ENCODE measurements around the gene GCC1.

Gene GCC1

DNA sequence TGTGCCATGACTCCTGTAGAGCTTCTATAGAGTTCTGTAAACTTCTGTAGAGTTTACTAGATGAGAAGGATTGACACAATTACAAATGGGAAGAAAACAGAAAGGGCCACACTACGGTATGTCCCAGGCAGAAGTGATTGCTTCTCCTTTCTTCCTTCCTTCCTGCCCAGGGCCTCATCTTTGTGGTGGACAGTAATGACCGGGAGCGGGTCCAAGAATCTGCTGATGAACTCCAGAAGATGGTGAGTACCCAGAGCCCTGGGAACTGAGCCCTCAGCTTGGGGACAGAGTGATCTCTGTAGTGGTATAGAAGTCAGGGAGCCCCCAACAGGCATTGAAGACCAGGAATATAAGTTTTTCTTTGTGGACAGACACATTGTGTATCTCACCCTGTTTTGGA is 4.5 kb upstream of the GCC1 start:
- no peak overlapping the region for H3K4me3 ChIP-seq (ENCODE audit: low read length)
- H3K4me2 ChIP-seq (ENCODE audit: low read length), result no peak overlapping the region

DNA sequence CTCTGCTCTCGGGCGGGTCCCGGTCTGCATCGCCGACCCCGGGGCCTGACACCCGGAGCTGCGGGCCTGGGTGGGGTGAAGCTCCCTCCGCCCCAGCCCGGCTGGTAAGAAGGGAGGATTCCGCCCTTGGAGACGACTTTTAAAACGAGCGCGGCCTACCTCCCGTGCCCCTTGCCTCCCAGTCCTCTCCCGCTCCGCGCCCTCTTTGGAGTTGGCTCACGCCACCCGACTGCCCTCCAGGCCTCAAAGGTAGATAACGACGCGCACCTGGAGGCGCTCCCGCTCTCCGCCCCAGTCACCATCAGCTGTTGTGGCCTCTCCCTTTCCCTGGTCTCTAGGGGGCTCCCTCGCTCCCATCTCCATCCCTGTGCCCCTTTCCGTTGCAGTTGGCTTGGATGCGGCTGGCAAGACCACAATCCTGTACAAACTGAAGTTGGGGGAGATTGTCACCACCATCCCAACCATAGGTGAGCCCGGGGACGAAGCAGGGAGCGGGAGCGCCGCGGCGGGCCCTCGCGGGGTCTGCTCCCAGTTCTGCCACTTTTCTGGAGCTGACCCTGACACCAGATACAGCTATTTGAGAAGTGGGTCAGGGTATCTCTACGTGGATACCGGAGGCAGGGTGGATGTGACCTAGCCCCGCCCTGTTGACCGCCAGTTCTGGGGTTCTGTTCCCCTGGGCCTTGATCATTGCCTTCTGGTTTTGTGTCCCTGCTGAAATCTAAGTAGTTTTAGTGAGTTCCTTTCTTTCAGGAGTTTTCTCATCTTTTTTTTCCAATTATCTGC is 3.5 kb upstream of the GCC1 start:
- Histone ChIP-seq H3K79me2 (ENCODE audit: control insufficient read depth, low read length) (peaks cover 30% of the 10 kb centered on the region), H3K36me3 (ENCODE audit: control insufficient read depth, low read length) (peaks cover 27% of the 10 kb centered on the region), H3K9me3 (ENCODE audit: control insufficient read depth, insufficient read depth, low read length) (no peaks in the 10 kb centered on the region), H3K4me1 (ENCODE audit: control insufficient read depth, low read length) (peaks cover 32% of the 10 kb centered on the region), H3K4me3 (ENCODE audit: low read length) (peak overlapping the region; percentile 83), H3K27ac (ENCODE audit: low read depth, low read length) (peak overlapping the region; percentile 30), H4K20me1 (ENCODE audit: control insufficient read depth, insufficient read depth, low read depth, low read length) (peaks cover 16% of the 10 kb centered on the region; the same call in 1 of the 2 replicates), H3K9me2 (replicated peaks; ENCODE audit: control insufficient read depth, low read length) (no peaks in the 10 kb centered on the region), H3K4me2 (ENCODE audit: low read length) (peak overlapping the region; percentile 82), H3K27me3 (ENCODE audit: control insufficient read depth, low read length) (no peaks in the 10 kb centered on the region), H3F3A (ENCODE audit: control insufficient read depth, insufficient read depth) (peaks cover 8% of the 10 kb centered on the region)
- TF ChIP-seq, protein P1, sequence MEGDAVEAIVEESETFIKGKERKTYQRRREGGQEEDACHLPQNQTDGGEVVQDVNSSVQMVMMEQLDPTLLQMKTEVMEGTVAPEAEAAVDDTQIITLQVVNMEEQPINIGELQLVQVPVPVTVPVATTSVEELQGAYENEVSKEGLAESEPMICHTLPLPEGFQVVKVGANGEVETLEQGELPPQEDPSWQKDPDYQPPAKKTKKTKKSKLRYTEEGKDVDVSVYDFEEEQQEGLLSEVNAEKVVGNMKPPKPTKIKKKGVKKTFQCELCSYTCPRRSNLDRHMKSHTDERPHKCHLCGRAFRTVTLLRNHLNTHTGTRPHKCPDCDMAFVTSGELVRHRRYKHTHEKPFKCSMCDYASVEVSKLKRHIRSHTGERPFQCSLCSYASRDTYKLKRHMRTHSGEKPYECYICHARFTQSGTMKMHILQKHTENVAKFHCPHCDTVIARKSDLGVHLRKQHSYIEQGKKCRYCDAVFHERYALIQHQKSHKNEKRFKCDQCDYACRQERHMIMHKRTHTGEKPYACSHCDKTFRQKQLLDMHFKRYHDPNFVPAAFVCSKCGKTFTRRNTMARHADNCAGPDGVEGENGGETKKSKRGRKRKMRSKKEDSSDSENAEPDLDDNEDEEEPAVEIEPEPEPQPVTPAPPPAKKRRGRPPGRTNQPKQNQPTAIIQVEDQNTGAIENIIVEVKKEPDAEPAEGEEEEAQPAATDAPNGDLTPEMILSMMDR (IDR thresholded peaks at IDR 0.05; ENCODE audit: low read depth, low read length, poor library complexity, severe bottlenecking), result peak; percentile 77
- TF ChIP-seq EZH2phosphoT487 (IDR thresholded peaks at IDR 0.05; ENCODE audit: borderline replicate concordance, low read length), result no peak

More for the DNA sequence above, 4.5 kb upstream of the GCC1 start:
- Histone ChIP-seq H3K79me2 (ENCODE audit: control insufficient read depth, low read length) (peaks cover 20% of the 10 kb centered on the region), H3K9me3 (ENCODE audit: control insufficient read depth, insufficient read depth, low read length) (no peaks in the 10 kb centered on the region), H3K27ac (ENCODE audit: low read depth, low read length) (no peak overlapping the region), H3F3A (ENCODE audit: control insufficient read depth, insufficient read depth) (peaks cover 8% of the 10 kb centered on the region), H3K4me1 (ENCODE audit: control insufficient read depth, low read length) (peaks cover 22% of the 10 kb centered on the region), H4K20me1 (ENCODE audit: control insufficient read depth, insufficient read depth, low read depth, low read length) (peaks cover 8% of the 10 kb centered on the region; the same call in 1 of the 2 replicates), H3K36me3 (ENCODE audit: control insufficient read depth, low read length) (peaks cover 23% of the 10 kb centered on the region), H3K27me3 (ENCODE audit: control insufficient read depth, low read length) (no peaks in the 10 kb centered on the region), H3K9me2 (replicated peaks; ENCODE audit: control insufficient read depth, low read length) (no peaks in the 10 kb centered on the region)
- TF ChIP-seq, protein P1 (IDR thresholded peaks at IDR 0.05; ENCODE audit: low read depth, low read length, poor library complexity, severe bottlenecking), result no peak
- TF ChIP-seq EZH2phosphoT487 (IDR thresholded peaks at IDR 0.05; ENCODE audit: borderline replicate concordance, low read length), result no peak

DNA sequence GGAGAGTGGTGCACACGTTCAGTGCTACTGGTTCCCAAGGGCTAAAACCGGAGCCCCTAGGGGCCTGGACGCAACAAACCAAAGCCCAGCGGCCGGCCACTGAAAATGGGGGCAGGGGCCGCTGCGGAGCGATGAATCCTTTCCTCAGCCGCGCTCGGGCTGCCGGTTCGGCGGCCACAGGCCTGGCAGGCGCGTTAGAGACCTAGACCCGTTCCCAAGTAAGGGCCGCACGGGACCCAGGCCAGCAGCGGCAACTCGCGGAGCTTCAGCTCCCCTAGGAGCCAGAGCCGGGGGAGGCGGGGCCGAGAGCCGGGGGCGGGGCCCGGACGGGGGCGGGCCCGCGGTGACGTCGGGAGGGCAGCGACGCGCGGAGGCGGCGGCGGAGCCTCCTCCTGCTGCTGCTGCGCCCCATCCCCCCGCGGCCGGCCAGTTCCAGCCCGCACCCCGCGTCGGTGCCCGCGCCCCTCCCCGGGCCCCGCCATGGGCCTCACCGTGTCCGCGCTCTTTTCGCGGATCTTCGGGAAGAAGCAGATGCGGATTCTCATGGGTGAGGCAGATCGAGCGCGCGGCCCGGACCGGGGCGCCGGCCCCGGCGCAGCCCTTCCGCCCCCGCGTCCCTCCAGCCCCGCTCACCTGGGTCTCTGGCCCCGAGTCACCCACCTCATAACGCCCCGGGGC is 2.8 kb upstream of the GCC1 start, which contains the start of gene ARF5:
Gene ARF5, plus strand, starts transcription at position 393 of the 678 bp plus-strand sequence. Its CDS starts 88 bp downstream, at position 481.
- H3K4me3 ChIP-seq (ENCODE audit: low read length), result peak within 1 kb of the TSS; percentile 83
- H3K4me2 ChIP-seq (ENCODE audit: low read length), result peak within 1 kb of the TSS; percentile 82
- H3K9me2 ChIP-seq (replicated peaks; ENCODE audit: control insufficient read depth, low read length), result no peaks in the 10 kb centered on the region
- TF ChIP-seq EZH2phosphoT487 (IDR thresholded peaks at IDR 0.05; ENCODE audit: borderline replicate concordance, low read length), result no peak
- TF ChIP-seq, protein P1 (IDR thresholded peaks at IDR 0.05; ENCODE audit: low read depth, low read length, poor library complexity, severe bottlenecking), result no peak
- no peaks in the 10 kb centered on the region for H3K9me3 ChIP-seq (ENCODE audit: control insufficient read depth, insufficient read depth, low read length)
- peak within 1 kb of the TSS; percentile 30 for H3K27ac ChIP-seq (ENCODE audit: low read depth, low read length)
- H3K27me3 ChIP-seq (ENCODE audit: control insufficient read depth, low read length), result no peaks in the 10 kb centered on the region
- peaks cover 24% of the 10 kb centered on the region; the same call in 1 of the 2 replicates for H4K20me1 ChIP-seq (ENCODE audit: control insufficient read depth, insufficient read depth, low read depth, low read length)
- peaks cover 35% of the 10 kb centered on the region for H3K36me3 ChIP-seq (ENCODE audit: control insufficient read depth, low read length)
- peaks cover 37% of the 10 kb centered on the region for H3K4me1 ChIP-seq (ENCODE audit: control insufficient read depth, low read length)
- peaks cover 37% of the 10 kb centered on the region for H3K79me2 ChIP-seq (ENCODE audit: control insufficient read depth, low read length)
- peaks cover 8% of the 10 kb centered on the region for H3F3A ChIP-seq (ENCODE audit: control insufficient read depth, insufficient read depth)

Data from DOHH2 (cell line).